ENCODE results near the gene JMJD7.

Gene JMJD7

DNA sequence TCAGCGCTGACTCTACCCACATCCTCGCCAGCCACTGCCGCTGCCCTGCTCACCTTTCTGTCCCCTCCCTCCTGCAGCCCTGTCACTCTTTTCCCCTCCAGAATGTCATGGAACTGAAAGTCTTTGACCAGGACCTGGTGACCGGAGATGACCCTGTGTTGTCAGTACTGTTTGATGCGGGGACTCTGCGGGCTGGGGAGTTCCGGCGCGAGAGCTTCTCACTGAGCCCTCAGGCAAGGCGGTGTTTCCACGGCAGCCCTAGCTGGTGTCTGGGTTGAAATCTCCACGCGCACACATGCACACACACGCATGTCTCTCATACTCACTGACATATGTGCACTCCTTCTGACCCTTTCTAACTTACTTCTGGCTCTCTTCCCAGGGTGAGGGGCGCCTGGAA, 12.8 kb downstream of the JMJD7 start:
- ChIA-PET POLR2A (no interaction called here), CTCF (interaction anchor here (1.1 kb wide), 1 partner anchor 30 kb away, joined by 4 read pairs; no protein-coding TSS in a partner anchor)
- TF ChIP-seq CTCF (IDR thresholded peaks at IDR 0.05; ENCODE audit: insufficient read depth, low read length, missing control alignments): no peak
- no peak overlapping the region for H3K4me3 ChIP-seq (ENCODE audit: low read depth, low read length)
- DNase-seq (ENCODE audit: low read depth, low spot score): no peak

DNA sequence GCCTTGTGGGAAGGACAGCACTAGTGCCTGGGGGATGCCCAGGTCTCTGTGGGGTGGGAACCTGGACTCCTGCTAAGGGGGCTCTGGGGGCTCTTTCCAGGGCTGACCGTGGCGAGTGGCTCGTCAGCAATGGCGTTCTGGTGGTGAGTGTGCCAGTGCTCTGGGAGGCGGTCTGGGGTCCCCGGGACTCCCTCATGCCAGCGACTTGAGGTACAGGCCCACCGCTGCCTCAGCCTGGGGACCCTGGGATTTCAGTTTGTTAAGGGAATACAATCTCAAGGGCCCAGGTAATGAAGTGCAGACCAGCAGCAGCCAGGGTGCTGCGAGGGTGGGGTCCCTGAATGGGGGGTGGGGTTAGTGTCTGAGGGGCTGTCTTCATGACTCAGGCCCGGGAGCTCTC, 13.2 kb downstream of the JMJD7 start:
- ChIA-PET POLR2A (no interaction called here), CTCF (no interaction called here)
- DNase-seq (ENCODE audit: low read depth, low spot score): no peak
- no peak for TF ChIP-seq CTCF (IDR thresholded peaks at IDR 0.05; ENCODE audit: insufficient read depth, low read length, missing control alignments)
- no peak overlapping the region for H3K4me3 ChIP-seq (ENCODE audit: low read depth, low read length)

GRCh38 chr15:41842229-41842628, 14.3 kb downstream of the JMJD7 start:
- no peak for TF ChIP-seq CTCF (IDR thresholded peaks at IDR 0.05; ENCODE audit: insufficient read depth, low read length, missing control alignments)
- DNase-seq (ENCODE audit: low read depth, low spot score): no peak
- CTCF ChIA-PET: no interaction called here
- POLR2A ChIA-PET: no interaction called here
- H3K4me3 ChIP-seq (ENCODE audit: low read depth, low read length): no peak overlapping the region

GRCh38 chr15:41843571-41843970, 15.7 kb downstream of the JMJD7 start:
- POLR2A ChIA-PET: no interaction called here
- no peak for TF ChIP-seq CTCF (IDR thresholded peaks at IDR 0.05; ENCODE audit: insufficient read depth, low read length, missing control alignments)
- no peak overlapping the region for H3K4me3 ChIP-seq (ENCODE audit: low read depth, low read length)
- CTCF ChIA-PET: no interaction called here
- no peak for DNase-seq (ENCODE audit: low read depth, low spot score)

GRCh38 chr15:41844814-41845213, 16.9 kb downstream of the JMJD7 start:
- DNase-seq (ENCODE audit: low read depth, low spot score): no peak
- no peak overlapping the region for H3K4me3 ChIP-seq (ENCODE audit: low read depth, low read length)
- CTCF ChIA-PET: no interaction called here
- TF ChIP-seq CTCF (IDR thresholded peaks at IDR 0.05; ENCODE audit: insufficient read depth, low read length, missing control alignments): no peak
- POLR2A ChIA-PET: no interaction called here

- no peak for DNase-seq (ENCODE audit: low read depth, low spot score)
- no peak overlapping the region for H3K4me3 ChIP-seq (ENCODE audit: low read depth, low read length)
- ChIA-PET POLR2A (interaction anchor here (1.0 kb wide), 1 partner anchor 23 kb away, joined by 3 read pairs; no protein-coding TSS in a partner anchor), CTCF (interaction anchor here (0.9 to 1.8 kb wide), 2 partner anchors 9 to 56 kb away, joined by 3 to 5 read pairs; no protein-coding TSS in a partner anchor)
- TF ChIP-seq CTCF (IDR thresholded peaks at IDR 0.05; ENCODE audit: insufficient read depth, low read length, missing control alignments): no peak
Measured at GRCh38 chr15:41847206-41847605, 19.3 kb downstream of the JMJD7 start.

Measured in AG04449 (cell line).